SIG-M5 (cell line): ENCODE results near the gene PARD6A.
"Not testable (repeated sequence)": the region's sequence is repeated elsewhere in the genome, so short reads cannot be mapped to it uniquely, and the experiment has no call there.

Source experiments
- DNase-seq: peaks from one replicate; lab custom pipeline; 2025; lab: John Stamatoyannopoulos, UW

PARD6A gene

GRCh38 chr16:67667817-67668494 is 7.2 kb downstream of the PARD6A start:
- peak; percentile 81 for DNase-seq

GRCh38 chr16:67668495-67669157 is 7.9 kb downstream of the PARD6A start:
- no peak for DNase-seq

GRCh38 chr16:67669499-67670101 is 8.8 kb downstream of the PARD6A start:
- no peak for DNase-seq

GRCh38 chr16:67672306-67672705 is 11.5 kb downstream of the PARD6A start:
- DNase-seq: no peak

- no peak for DNase-seq
These were observed 12.2 kb downstream of the PARD6A start for GRCh38 chr16:67672739-67673662.

GRCh38 chr16:67673712-67674580 is 13.2 kb downstream of the PARD6A start:
- no peak for DNase-seq

GRCh38 chr16:67674851-67675578 is 14.3 kb downstream of the PARD6A start:
- DNase-seq: no peak

GRCh38 chr16:67675579-67675935 is 14.8 kb downstream of the PARD6A start:
- DNase-seq: no peak

GRCh38 chr16:67675999-67676398 is 15.2 kb downstream of the PARD6A start:
- no peak for DNase-seq

- DNase-seq: no peak
These were observed 15.8 kb downstream of the PARD6A start for GRCh38 chr16:67676516-67676915.

- no peak for DNase-seq
These were observed 16.2 kb downstream of the PARD6A start for GRCh38 chr16:67676939-67677338.

- no peak for DNase-seq
These were observed 17.0 kb downstream of the PARD6A start for GRCh38 chr16:67677712-67678111.

- no peak for DNase-seq
These were observed 17.7 kb downstream of the PARD6A start for GRCh38 chr16:67678354-67679023.

GRCh38 chr16:67679935-67680897 is 19.5 kb downstream of the PARD6A start:
- no peak for DNase-seq

GRCh38 chr16:67683767-67684166 is 23.0 kb downstream of the PARD6A start:
- no peak for DNase-seq

- no peak for DNase-seq
These were observed 24.8 kb downstream of the PARD6A start for GRCh38 chr16:67685388-67686112.

- DNase-seq: not testable (repeated sequence)
These were observed 32.9 kb downstream of the PARD6A start for GRCh38 chr16:67693517-67694285.
